Measurements from ENCODE around the gene BRD8.

BRD8 gene

DNA sequence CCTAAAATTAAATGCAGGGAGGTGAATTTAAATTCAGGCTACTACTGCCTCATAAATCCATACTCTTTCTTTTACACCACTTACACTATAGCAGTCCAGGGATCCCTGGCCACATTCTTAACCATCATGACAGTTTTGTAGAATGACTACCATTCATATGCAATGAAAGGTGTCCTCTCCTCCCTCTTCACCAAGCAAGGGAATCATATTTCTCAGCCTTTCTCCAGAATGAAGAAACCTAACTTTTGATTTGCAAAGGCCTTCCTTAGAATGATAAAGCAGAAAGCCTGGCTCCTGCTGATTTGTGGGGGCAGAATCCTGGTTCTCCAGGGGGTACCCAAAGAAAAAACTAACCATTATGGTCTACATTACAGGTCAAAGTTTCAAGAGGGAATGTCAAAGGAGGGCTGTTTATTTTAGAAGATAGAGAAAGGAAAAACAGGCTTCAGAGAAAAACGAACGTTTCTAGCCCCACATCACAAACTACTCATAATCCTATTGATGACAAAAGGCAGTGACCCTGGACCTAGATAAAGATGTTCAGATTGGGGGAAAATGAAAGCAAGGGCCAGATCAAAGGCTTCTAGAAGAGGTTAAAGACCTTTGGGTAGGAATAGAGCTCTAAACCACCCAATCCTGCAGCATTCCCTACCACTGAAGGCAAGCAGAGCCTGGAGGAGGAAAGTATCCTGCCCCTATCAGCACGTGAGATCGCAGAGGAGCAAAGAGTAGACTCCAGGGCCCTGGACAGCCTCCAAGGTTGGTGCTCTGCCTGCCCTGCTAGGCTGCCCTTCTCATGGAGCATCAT is 83.1 kb downstream of the BRD8 start:
- no peak for DNase-seq

GRCh38 chr5:138093036-138093435 is 85.4 kb downstream of the BRD8 start:
- DNase-seq = no peak

DNA sequence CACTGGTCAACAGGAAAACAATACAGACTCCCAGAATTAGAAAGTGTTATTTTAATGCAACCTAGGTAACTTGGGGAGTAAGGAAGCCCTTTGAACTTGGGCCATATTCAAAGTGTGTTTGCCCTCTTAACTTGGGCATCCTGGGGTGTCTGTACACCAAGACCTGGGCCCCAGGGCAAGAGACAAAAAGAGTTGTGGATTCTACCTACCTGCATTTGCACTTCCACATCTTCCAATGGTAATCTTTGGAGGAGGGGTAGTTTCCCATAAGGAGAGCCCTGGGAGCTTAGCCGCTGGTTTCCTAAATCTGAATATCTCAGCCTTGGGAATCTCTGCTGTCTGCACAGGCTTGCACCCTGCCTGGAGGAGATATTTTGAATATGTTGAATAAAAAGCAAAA is 86.1 kb downstream of the BRD8 start:
- no peak for DNase-seq

DNA sequence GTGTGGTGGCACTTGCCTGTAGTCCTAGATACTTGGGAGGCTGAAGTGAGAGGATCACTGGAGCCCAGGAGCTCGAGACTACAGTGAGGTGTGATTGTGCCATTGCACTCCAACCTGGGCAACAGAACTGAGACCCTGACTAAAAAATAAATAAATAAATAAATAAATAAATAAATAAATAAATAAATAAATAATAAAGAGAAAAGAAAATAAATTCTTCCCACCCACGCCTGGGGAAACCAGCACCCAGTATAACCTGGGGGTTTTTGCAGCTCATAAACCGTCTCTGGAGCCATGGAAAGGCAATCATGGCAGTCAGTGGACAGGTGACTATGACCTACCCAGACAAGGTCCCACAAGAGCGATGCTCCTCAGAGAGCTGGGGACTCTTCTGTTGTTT is 86.7 kb downstream of the BRD8 start:
- DNase-seq = no peak
